HepG2 (cell line): ENCODE data around the gene SBNO2. TPM values are rescaled to one million over a fixed set of nuclear protein-coding genes. Genes with fewer than 3 reads are reported as not detected.

Source experiments
- DPF2 ChIP-seq: sonication (generic); formaldehyde crosslinking; IDR thresholded peaks from 2 replicates; pipeline ENCODE4 v1.4.0; 2020; ENCODE audit warnings: mild to moderate bottlenecking, low read depth, missing genetic modification reagents, borderline replicate concordance
- HMG20A ChIP-seq: IDR thresholded peaks from 2 replicates; pipeline ENCODE4 v1.6.1; 2016; ENCODE audit warnings: borderline replicate concordance
- IKZF1 ChIP-seq: fragments of 450-650 bp; IDR thresholded peaks from 2 replicates; pipeline ENCODE4 v1.7.1; 2016
- MATR3 ChIP-seq: sonication (generic); formaldehyde crosslinking; IDR thresholded peaks from 2 replicates; pipeline ENCODE4 v1.4.0; 2020; ENCODE audit warnings: missing genetic modification reagents
- MIXL1 ChIP-seq: IDR thresholded peaks from 2 replicates; pipeline ENCODE4 v1.6.1; 2016
- NR2F2 ChIP-seq: IDR thresholded peaks from 2 replicates; pipeline ENCODE4 v1.6.1; 2012; ENCODE audit warnings: low read depth, inconsistent platforms, borderline replicate concordance
- PCBP2 ChIP-seq: fragments of 200-400 bp; formaldehyde crosslinking; optimal IDR thresholded peaks from 2 replicates; pipeline ENCODE3; 2018; ENCODE audit warnings: low read length, low read depth; ENCODE audit not compliant: poor library complexity, severe bottlenecking
- PHF21A ChIP-seq: sonication (generic); formaldehyde crosslinking; IDR thresholded peaks from 2 replicates; pipeline ENCODE4 v1.5.0; 2020; ENCODE audit warnings: mild to moderate bottlenecking, missing genetic modification reagents
- PHF5A ChIP-seq: IDR thresholded peaks from one replicate; pipeline ENCODE4 v1.6.1; 2018; ENCODE audit warnings: low read depth, missing genetic modification reagents; ENCODE audit not compliant: unreplicated experiment
- PITX1 ChIP-seq: sonication (generic); formaldehyde crosslinking; IDR thresholded peaks from 2 replicates; pipeline ENCODE4 v1.5.1; 2020; ENCODE audit warnings: mild to moderate bottlenecking, missing genetic modification reagents
- POLR2AphosphoS5 ChIP-seq: IDR thresholded peaks from 2 replicates; pipeline ENCODE4 v1.6.1; 2012; ENCODE audit warnings: low read depth, low read length
- SCMH1 ChIP-seq: sonication (generic); formaldehyde crosslinking; IDR thresholded peaks from 2 replicates; pipeline ENCODE4 v1.9.0; 2021; ENCODE audit warnings: missing genetic modification reagents, mild to moderate bottlenecking, borderline replicate concordance
- SMC3 ChIP-seq: IDR thresholded peaks from 2 replicates; pipeline ENCODE4 v1.6.1; 2011; ENCODE audit warnings: low read length, improper control_type of control experiment
- SNRNP70 ChIP-seq: fragments of 200-400 bp; formaldehyde crosslinking; IDR thresholded peaks from 2 replicates; pipeline ENCODE4 v1.6.1; 2017; ENCODE audit warnings: mild to moderate bottlenecking, low read depth, low read length, moderate library complexity
- ZNF160 ChIP-seq: sonication (generic); formaldehyde crosslinking; IDR thresholded peaks from 2 replicates; pipeline ENCODE4 v1.8.0; 2022; ENCODE audit warnings: mild to moderate bottlenecking, inconsistent platforms, missing genetic modification reagents
- ZNF253 ChIP-seq: sonication (generic); formaldehyde crosslinking; IDR thresholded peaks from 2 replicates; pipeline ENCODE4 v1.8.0; 2022; ENCODE audit warnings: mild to moderate bottlenecking, missing genetic modification reagents, borderline replicate concordance
- ZNF446 ChIP-seq: sonication (generic); formaldehyde crosslinking; IDR thresholded peaks from 2 replicates; pipeline ENCODE4 v1.5.0; 2020; ENCODE audit warnings: mild to moderate bottlenecking, missing genetic modification reagents
- ZNF556 ChIP-seq: sonication (generic); formaldehyde crosslinking; IDR thresholded peaks from 2 replicates; pipeline ENCODE4 v1.4.0; 2020; ENCODE audit warnings: mild to moderate bottlenecking, missing genetic modification reagents, borderline replicate concordance
- ZNF607 ChIP-seq: sonication (generic); formaldehyde crosslinking; IDR thresholded peaks from 2 replicates; pipeline ENCODE4 v1.5.1; 2020; ENCODE audit warnings: missing genetic modification reagents, mild to moderate bottlenecking, borderline replicate concordance
- ZNF839 ChIP-seq: sonication (generic); formaldehyde crosslinking; IDR thresholded peaks from 2 replicates; pipeline ENCODE4 v1.4.0; 2020; ENCODE audit warnings: missing genetic modification reagents, mild to moderate bottlenecking, borderline replicate concordance
- polyA plus RNA-seq, 8 experiments: library from polyadenylated mRNA; depleted of rRNA in 3 of 8; stranded (reverse) in 7 of 8; unstranded in 1 of 8; fragments of >200 nt; fragmentation: Illumina TruSeq in 4 of 8; extraction: Trizol in 4 of 8; gene quantifications; 2 replicates each; pipeline versions ENCODE4 v1.2.1 to v1.2.3, GENCODE V29; 2011 to 2016; ENCODE audit warnings: low read depth in 4 of 8, missing spikeins in 1 of 8, mixed read lengths in 1 of 8; ENCODE audit not compliant: insufficient read depth in 1 of 8
- total RNA-seq, 5 experiments: library from RNA; depleted of rRNA; stranded (reverse); fragments of >200 nt; fragmentation: Illumina TruSeq; extraction: Trizol; gene quantifications; 2 replicates each; pipeline ENCODE4 v1.2.3, GENCODE V29; 2016; ENCODE audit warnings: low read depth in 1 of 5
- TF ChIP-seq, protein P1 (sequence below): sonication (generic); formaldehyde crosslinking; IDR thresholded peaks from 2 replicates; pipeline ENCODE4 v1.5.0; 2020; ENCODE audit warnings: missing genetic modification reagents
- TF ChIP-seq, protein P2 (sequence below): sonication (generic); formaldehyde crosslinking; IDR thresholded peaks from 2 replicates; pipeline ENCODE4 v1.8.0; 2022; ENCODE audit warnings: missing genetic modification reagents, mild to moderate bottlenecking, moderate library complexity, borderline replicate concordance
- TF ChIP-seq, protein P3 (sequence below): sonication (generic); formaldehyde crosslinking; IDR thresholded peaks from 2 replicates; pipeline ENCODE4 v1.4.0; 2020; ENCODE audit warnings: mild to moderate bottlenecking, missing genetic modification reagents
- TF ChIP-seq, protein P4 (sequence below): sonication (generic); IDR thresholded peaks from 2 replicates; pipeline ENCODE4 v1.6.1; 2016; ENCODE audit warnings: low read depth, borderline replicate concordance

SBNO2 gene
- total and polyA plus RNA-seq, 2 of the 13 experiments (the other 11 are each of a cell fraction or from before 2014, with no cell fraction given): 8.6 to 10.4 TPM

DNA sequence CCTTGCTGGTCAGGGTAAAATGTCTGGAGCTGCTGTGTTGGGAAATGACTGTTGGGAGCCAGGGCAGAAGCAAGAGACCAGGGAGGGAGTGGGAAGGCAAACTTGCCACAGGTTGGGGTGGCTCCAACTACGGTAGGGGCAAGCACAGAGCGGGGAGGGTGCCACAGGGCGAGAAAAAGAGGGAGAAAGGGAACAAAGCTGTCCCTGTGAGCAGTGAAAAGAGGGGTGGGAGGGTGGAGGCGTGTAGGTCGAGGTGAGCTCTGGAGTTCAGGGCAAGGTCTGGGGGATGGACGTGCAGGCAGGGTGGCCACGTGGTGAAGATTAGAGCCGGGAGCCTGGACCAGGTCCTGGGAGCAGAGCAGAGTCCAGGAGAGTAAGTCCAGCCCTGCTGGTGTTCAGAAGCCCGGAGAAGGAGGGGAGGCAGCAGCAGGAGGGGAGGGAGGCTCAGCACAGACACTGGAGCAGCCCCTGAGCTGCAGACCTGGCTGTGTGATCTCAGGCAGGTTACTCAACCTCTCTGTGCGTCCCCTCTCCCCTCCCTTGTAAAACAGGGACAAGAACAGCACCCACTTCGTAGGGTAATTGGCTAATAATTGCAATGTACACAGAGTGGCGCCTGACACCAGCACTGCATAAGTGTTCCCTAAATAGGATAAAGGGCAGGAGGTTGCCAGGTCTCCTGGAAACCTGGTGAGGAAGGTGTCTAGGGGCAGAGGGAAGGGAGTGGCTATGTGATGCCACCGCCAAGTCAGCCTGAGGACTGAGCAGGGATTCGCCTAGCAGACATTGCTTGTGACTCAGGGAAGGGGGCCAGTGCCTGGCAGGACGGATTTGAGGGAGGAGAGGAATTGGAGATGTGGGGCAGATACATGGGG, 75.7 kb downstream of the SBNO2 start (continued):
- TF ChIP-seq, protein P1, sequence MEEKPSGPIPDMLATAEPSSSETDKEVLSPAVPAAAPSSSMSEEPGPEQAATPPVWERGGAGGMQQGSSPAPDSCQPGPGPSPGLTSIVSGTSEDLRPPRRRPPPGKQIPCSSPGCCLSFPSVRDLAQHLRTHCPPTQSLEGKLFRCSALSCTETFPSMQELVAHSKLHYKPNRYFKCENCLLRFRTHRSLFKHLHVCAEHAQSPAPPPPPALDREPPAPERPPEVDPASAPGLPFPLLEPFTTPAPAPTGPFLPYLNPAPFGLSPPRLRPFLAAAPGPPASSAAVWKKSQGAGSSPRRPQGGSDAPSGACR (CRISPR knock-in tag): peak; percentile 90; the same call in 1 of the 2 replicates
- TF ChIP-seq SCMH1 (CRISPR knock-in tag) (no peak), MATR3 (CRISPR knock-in tag) (no peak), POLR2AphosphoS5 (peak; percentile 65), PHF5A (CRISPR knock-in tag) (no peak), ZNF253 (CRISPR knock-in tag) (no peak), DPF2 (CRISPR knock-in tag) (peak; percentile 80), NR2F2 (no peak), SMC3 (no peak), SNRNP70 (no peak), PCBP2 (peak; percentile 31), ZNF607 (peak; percentile 65), PITX1 (CRISPR knock-in tag) (peak; percentile 97), ZNF839 (CRISPR knock-in tag) (no peak), ZNF160 (CRISPR knock-in tag) (no peak), IKZF1 (no peak), PHF21A (CRISPR knock-in tag) (0 out of 2 replicates have a peak, but pooled peaks have one; percentile 74), ZNF446 (CRISPR knock-in tag) (0 out of 2 replicates have a peak, but pooled peaks have one; percentile 42), HMG20A (CRISPR knock-in tag) (no peak), MIXL1 (no peak; the same call in 1 of the 2 replicates), ZNF556 (CRISPR knock-in tag) (no peak; the same call in 1 of the 2 replicates)
- TF ChIP-seq, protein P2, sequence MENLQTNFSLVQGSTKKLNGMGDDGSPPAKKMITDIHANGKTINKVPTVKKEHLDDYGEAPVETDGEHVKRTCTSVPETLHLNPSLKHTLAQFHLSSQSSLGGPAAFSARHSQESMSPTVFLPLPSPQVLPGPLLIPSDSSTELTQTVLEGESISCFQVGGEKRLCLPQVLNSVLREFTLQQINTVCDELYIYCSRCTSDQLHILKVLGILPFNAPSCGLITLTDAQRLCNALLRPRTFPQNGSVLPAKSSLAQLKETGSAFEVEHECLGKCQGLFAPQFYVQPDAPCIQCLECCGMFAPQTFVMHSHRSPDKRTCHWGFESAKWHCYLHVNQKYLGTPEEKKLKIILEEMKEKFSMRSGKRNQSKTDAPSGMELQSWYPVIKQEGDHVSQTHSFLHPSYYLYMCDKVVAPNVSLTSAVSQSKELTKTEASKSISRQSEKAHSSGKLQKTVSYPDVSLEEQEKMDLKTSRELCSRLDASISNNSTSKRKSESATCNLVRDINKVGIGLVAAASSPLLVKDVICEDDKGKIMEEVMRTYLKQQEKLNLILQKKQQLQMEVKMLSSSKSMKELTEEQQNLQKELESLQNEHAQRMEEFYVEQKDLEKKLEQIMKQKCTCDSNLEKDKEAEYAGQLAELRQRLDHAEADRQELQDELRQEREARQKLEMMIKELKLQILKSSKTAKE: peak; percentile 83; the same call in 1 of the 2 replicates
- TF ChIP-seq, protein P3, sequence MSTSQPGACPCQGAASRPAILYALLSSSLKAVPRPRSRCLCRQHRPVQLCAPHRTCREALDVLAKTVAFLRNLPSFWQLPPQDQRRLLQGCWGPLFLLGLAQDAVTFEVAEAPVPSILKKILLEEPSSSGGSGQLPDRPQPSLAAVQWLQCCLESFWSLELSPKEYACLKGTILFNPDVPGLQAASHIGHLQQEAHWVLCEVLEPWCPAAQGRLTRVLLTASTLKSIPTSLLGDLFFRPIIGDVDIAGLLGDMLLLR (CRISPR knock-in tag): no peak; the same call in 1 of the 2 replicates
- TF ChIP-seq, protein P4, sequence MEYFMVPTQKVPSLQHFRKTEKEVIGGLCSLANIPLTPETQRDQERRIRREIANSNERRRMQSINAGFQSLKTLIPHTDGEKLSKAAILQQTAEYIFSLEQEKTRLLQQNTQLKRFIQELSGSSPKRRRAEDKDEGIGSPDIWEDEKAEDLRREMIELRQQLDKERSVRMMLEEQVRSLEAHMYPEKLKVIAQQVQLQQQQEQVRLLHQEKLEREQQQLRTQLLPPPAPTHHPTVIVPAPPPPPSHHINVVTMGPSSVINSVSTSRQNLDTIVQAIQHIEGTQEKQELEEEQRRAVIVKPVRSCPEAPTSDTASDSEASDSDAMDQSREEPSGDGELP: peak; percentile 66; the same call in 1 of the 2 replicates
